Prostate gland (tissue), 2 donors: ENCODE results near the gene SSX2. TPM values are rescaled to one million over a fixed set of nuclear protein-coding genes. Genes with fewer than 3 reads are reported as not detected.
"Not testable (repeated sequence)": the region's sequence is repeated elsewhere in the genome, so short reads cannot be mapped to it uniquely, and the experiment has no call there.

Source experiments
- DNase-seq: peaks from one replicate; pipeline ENCODE4 v3.0.0-alpha.2; 2019; ENCODE audit warnings: low spot score
- H3K27ac ChIP-seq, 2 donors: fragments of 200-600 bp; sonication (generic); 2 replicates each; pipeline ENCODE4 v1.5.1; 2017 to 2019
- H3K27me3 ChIP-seq: fragments of 200-600 bp; sonication (generic); replicated peaks from 2 replicates; pipeline ENCODE4 v1.5.1; 2019; ENCODE audit not compliant: insufficient read depth
- H3K36me3 ChIP-seq, 2 donors: fragments of 200-600 bp; sonication (generic); 1 replicate in 1 of 2; 2 replicates in 1 of 2; pipeline versions ENCODE4 v1.5.1 to v1.8.1; 2017 to 2019
- H3K4me1 ChIP-seq: fragments of 200-600 bp; sonication (generic); replicated peaks from 2 replicates; pipeline ENCODE4 v1.5.1; 2019
- H3K4me3 ChIP-seq, 2 donors: fragments of 200-600 bp; sonication (generic); 2 replicates each; pipeline ENCODE4 v1.5.1; 2017 to 2019
- H3K9me3 ChIP-seq: fragments of 200-600 bp; sonication (generic); 2 replicates; pipeline ENCODE4 v1.5.1; 2017
- WGBS: methylation state at CpG from one replicate; pipeline ENCODE4 v1.1.5; 2018; 5-methylcytosine and 5-hydroxymethylcytosine counted together
- intact Hi-C: fragments of 100-400 bp; cut with DNase I; formaldehyde crosslinking; loops from one replicate; pipeline ENCODE4 v1.14.2; 2022
- small RNA-seq, 2 donors: library from RNA; depleted of rRNA; stranded (forward); fragments of <200 nt; gene quantifications; one replicate each; pipeline ENCODE3, GENCODE V24; 2016
- total RNA-seq, 2 donors: library from RNA; depleted of rRNA; stranded (reverse); fragments of >200 nt; gene quantifications; one replicate each; pipeline ENCODE4 v1.1.0, GENCODE V29; 2016

The SSX2 gene, protein sequence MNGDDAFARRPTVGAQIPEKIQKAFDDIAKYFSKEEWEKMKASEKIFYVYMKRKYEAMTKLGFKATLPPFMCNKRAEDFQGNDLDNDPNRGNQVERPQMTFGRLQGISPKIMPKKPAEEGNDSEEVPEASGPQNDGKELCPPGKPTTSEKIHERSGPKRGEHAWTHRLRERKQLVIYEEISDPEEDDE
- 10 to 100 TPM in 1 of 2 donors, not detected in 1; 12.4 TPM for total RNA-seq

DNA sequence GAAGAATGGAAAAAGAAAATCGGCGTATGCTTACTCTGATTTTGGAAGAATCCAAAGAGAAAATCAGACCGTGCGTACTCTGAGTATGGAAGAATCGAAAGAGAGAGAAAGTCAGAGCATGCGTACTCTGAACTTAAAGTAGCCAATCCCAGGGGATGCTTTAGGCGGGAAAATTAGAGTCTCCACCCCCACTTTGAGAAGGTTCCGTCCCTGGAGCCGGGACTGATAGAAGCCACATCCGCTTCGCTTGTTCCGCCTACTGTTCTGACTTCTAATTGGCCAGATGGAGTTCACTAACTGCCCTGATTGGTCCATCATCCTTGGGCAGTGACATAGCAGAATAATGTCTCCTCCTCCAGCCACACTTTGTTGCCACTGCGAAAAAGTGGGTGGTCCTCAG, at the start of gene SSX2:
Gene SSX2, minus strand, starts transcription at position 101 of the 400 bp plus-strand sequence. CDS start 1,429 bp downstream, outside the sequence.
- DNase-seq, H3K4me3 ChIP-seq, H3K36me3 ChIP-seq, H3K27me3 ChIP-seq, H3K27ac ChIP-seq, H3K4me1 ChIP-seq, H3K9me3 ChIP-seq, intact Hi-C loops: not testable (repeated sequence)
- no CpG with 5 or more reads among the region's 13 CpGs for WGBS

DNA sequence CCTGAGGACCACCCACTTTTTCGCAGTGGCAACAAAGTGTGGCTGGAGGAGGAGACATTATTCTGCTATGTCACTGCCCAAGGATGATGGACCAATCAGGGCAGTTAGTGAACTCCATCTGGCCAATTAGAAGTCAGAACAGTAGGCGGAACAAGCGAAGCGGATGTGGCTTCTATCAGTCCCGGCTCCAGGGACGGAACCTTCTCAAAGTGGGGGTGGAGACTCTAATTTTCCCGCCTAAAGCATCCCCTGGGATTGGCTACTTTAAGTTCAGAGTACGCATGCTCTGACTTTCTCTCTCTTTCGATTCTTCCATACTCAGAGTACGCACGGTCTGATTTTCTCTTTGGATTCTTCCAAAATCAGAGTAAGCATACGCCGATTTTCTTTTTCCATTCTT, 44.0 kb upstream of the SSX2 start, which contains the start of gene SSX2B:
Gene SSX2B, plus strand, starts transcription at position 301 of the 400 bp plus-strand sequence. CDS start 1,429 bp downstream, outside the sequence.
- H3K4me1 ChIP-seq, DNase-seq, H3K4me3 ChIP-seq, H3K36me3 ChIP-seq, H3K27me3 ChIP-seq, H3K9me3 ChIP-seq, intact Hi-C loops, H3K27ac ChIP-seq: not testable (repeated sequence)
- no CpG with 5 or more reads among the region's 13 CpGs for WGBS

DNA sequence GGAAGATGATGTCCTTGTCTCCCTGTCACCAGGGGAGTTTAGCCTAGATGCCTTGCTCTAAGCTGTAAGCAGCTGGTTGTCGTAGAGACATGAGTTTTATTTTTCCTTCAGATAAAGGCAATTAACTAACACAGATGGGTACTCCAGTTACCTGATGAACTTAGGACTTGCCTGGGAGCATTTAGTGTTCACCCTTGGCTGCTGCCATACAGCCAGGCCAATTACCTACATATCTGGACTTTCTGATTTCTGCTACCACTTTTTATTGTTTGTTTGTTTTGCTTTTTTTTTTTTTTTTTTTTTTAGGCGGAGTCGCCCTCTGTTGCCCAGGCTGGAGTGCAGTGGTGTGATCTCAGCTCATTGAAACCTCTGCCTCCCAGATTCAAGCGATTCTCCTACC, 14.9 kb downstream of the SSX2 start:
- H3K27me3 ChIP-seq, H3K36me3 ChIP-seq, H3K9me3 ChIP-seq, H3K4me3 ChIP-seq, intact Hi-C loops, H3K27ac ChIP-seq, H3K4me1 ChIP-seq, DNase-seq: not testable (repeated sequence)
- WGBS = no CpG with 5 or more reads among the region's 4 CpGs

DNA sequence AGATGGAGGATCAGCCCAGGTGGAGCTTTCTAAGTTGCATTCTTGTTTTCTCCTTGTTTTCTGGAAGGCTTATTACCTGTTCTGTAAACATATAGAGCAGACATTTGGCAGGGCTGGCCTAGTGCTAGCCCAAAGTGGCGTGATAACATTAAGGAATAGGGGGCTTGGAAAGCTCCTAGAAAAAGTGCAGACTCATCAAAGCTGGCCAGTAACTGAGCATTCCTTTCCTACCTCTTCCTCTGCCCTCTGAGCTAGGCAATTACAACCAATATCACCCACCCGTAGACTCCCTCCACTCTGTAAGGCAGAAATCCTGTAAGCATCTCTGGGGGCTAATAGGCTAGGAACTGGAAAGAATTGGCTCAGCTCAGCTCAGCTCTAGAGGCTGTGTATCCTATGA, 44.8 kb downstream of the SSX2 start:
- H3K27me3 ChIP-seq, H3K4me3 ChIP-seq, H3K27ac ChIP-seq, H3K4me1 ChIP-seq, DNase-seq, intact Hi-C loops, H3K9me3 ChIP-seq, H3K36me3 ChIP-seq: not testable (repeated sequence)
- 57% methylated on average over 2 of the region's 2 CpGs for WGBS

DNA sequence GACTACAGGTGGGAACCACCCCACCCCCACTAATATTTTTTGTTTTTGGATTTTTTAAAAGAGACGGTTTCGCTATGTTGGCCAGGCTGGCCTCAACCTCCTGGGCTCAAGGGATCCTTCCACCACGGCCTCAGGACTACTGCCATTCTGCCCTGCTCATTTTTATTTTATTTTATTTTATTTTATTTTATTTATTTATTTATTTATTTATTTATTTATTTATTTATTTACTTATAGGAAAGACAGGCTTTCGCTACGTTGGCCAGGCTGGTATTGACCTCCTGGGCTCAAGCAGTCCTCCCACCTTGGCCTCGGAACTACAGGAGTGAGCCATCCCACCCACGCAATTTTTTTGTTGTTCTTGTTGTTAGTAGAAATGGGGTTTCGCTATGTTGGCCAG, 51.5 kb downstream of the SSX2 start:
- DNase-seq, H3K4me1 ChIP-seq, H3K9me3 ChIP-seq, H3K36me3 ChIP-seq, H3K4me3 ChIP-seq, intact Hi-C loops, H3K27me3 ChIP-seq, H3K27ac ChIP-seq: not testable (repeated sequence)
- 92% methylated on average over 8 of the region's 8 CpGs for WGBS

DNA sequence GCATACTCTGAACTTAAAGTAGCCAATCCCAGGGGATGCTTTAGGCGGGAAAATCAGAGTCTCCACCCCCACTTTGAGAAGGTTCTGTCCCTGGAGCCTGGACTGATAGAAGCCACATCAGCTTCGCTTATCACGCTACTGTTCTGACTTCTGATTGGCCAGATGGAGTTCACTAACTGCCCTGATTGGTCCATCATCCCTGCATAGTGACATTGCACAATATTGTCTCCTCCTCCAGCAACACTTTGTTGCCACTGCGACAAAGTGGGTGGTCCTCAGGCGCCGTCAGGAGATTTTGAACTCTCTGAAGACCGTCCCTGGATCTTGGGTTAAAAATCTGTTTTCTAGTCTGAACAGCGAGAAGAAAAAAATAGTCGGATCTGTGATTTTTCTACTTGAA, 52.2 kb downstream of the SSX2 start, which contains the start of gene SSX7:
Gene SSX7, minus strand, starts transcription at position 101 of the 400 bp plus-strand sequence. CDS start 1,428 bp downstream, outside the sequence.
- H3K9me3 ChIP-seq, H3K27me3 ChIP-seq, H3K27ac ChIP-seq, H3K4me1 ChIP-seq, DNase-seq, H3K4me3 ChIP-seq, intact Hi-C loops, H3K36me3 ChIP-seq: not testable (repeated sequence)
- WGBS = 93% methylated on average over 9 of the region's 9 CpGs

DNA sequence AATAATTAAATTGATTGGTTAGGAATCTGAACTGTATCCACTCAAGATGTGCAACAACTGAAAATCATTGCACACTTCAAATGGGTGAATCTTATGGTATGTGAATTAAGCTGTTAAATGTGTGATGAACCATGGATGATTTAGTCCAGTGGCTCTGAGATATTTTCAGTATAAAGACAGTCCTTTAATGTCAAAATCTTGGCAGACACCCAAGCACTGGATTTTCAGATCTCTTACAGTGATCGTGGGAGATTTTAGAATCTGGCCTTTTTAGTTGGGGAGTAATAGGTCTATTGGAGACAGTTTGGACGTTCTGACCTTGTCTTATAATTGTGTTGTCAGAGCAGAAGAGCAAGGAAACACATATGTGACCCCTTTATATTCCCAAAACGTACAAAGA, 56.3 kb downstream of the SSX2 start:
- 29% methylated on average over 3 of the region's 3 CpGs for WGBS
- H3K9me3 ChIP-seq, H3K27ac ChIP-seq, intact Hi-C loops, H3K36me3 ChIP-seq, H3K4me1 ChIP-seq, H3K4me3 ChIP-seq, H3K27me3 ChIP-seq, DNase-seq: not testable (repeated sequence)

DNA sequence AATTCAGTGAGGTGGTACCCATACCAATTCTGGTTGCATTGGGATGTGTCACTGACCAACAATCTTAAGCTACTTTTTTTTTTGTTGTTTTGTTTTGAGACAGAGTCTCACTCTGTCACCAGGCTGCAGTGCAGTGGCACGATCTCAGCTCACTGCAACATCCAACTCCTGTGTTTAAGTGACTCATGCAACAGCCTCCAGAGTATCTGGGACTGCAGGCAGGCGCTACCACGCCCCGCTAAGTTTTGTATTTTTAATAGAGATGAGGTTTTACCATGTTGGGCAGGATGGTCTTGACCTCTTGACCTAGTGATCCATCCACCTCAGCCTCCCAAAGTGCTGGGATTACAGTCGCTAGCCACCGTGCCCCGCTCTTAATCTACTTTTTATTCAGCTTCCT, 58.0 kb downstream of the SSX2 start:
- H3K4me1 ChIP-seq, H3K9me3 ChIP-seq, H3K36me3 ChIP-seq, H3K27me3 ChIP-seq, H3K4me3 ChIP-seq, H3K27ac ChIP-seq, intact Hi-C loops, DNase-seq: not testable (repeated sequence)
- 89% methylated on average over 4 of the region's 7 CpGs for WGBS

Small RNA genes lying within 50 kb of the gene (small RNA-seq; reads per million reads assigned to genes)
- gene AC244505.3 (0 reads per million in 2 donors), gene AC244505.5 (0 reads per million in 2 donors), gene AL450023.3 (0 reads per million in 2 donors), gene RNA5SP504 (0 to 0.10 reads per million in 2 donors)

Other genes starting within 250 kb of the SSX2 start
- 10 to 100 TPM in 1 of 2 donors, not detected in 1; 29.7 TPM for gene XAGE1A, start 211.4 kb downstream of the SSX2 start, total RNA-seq
- gene XAGE1B, start 190.1 kb downstream of the SSX2 start, total RNA-seq = 10 to 100 TPM in 1 of 2 donors, not detected in 1; 29.7 TPM
- not detected for gene SSX7, start 52.3 kb downstream of the SSX2 start, total RNA-seq
- gene SSX2B, start 44.1 kb upstream of the SSX2 start, total RNA-seq = not detected
- gene SPANXN5, start 90.2 kb upstream of the SSX2 start, total RNA-seq = under 1 TPM in 1 of 2 donors, not detected in 1; 0.68 TPM
- not detected for gene XAGE5, start 104.1 kb upstream of the SSX2 start, total RNA-seq
- not detected for gene XAGE3, start 160.9 kb upstream of the SSX2 start, total RNA-seq
- gene FAM156B, start 190.2 kb upstream of the SSX2 start, total RNA-seq = 10 to 100 TPM; 11.3 to 55.2 TPM